Body of pancreas (tissue), 4 donors: ENCODE results near the gene RICTOR. TPM values are rescaled to one million over a fixed set of nuclear protein-coding genes. Genes with fewer than 3 reads are reported as not detected.

ENCODE experiments used
- ATAC-seq: fragments of 150-250 bp; one replicate; pipeline ENCODE4 v1.9.1; 2016
- DNase-seq, 4 donors: peaks; one replicate each; pipeline ENCODE4 v3.0.0-alpha.2; 2019
- H3K27ac ChIP-seq, 4 donors: fragments of 200-600 bp; sonication (generic); 1 replicate in 3 of 4; 2 replicates in 1 of 4; pipeline versions ENCODE4 v1.5.1 to v1.6.1; 2016 to 2019; ENCODE audit warnings: mild to moderate bottlenecking in 1 of 4, mixed read lengths in 1 of 4, moderate library complexity in 1 of 4
- H3K27me3 ChIP-seq, 2 donors: fragments of 200-600 bp; sonication (generic); one replicate each; pipeline ENCODE4 v1.6.0; 2016; ENCODE audit warnings: mild to moderate bottlenecking in 1 of 2
- H3K36me3 ChIP-seq, 2 donors: fragments of 200-600 bp; sonication (generic); replicated peaks in 1 of 2; 2 replicates each; pipeline ENCODE4 v1.5.1; 2016; ENCODE audit warnings: low read depth in 2 of 2; ENCODE audit not compliant: insufficient read depth in 1 of 2
- H3K4me1 ChIP-seq: fragments of 200-600 bp; sonication (generic); one replicate; pipeline ENCODE4 v1.6.0; 2016
- H3K4me3 ChIP-seq, 2 donors: fragments of 200-600 bp; sonication (generic); 1 replicate in 1 of 2; 2 replicates in 1 of 2; pipeline ENCODE4 v1.5.1; 2016 to 2019
- H3K9me3 ChIP-seq, 3 donors: fragments of 200-600 bp; sonication (generic); 1 replicate in 2 of 3; 2 replicates in 1 of 3; pipeline ENCODE4 v1.5.1; 2016
- CTCF ChIP-seq, 7 experiments: fragments of 450-650 bp in 4 of 7; fragments of 200-600 bp in 3 of 7; sonication (generic) in 3 of 7; IDR thresholded peaks; one replicate each; pipeline ENCODE4 v1.5.1; 2016 to 2019; ENCODE audit warnings: antibody characterized with exemption in 7 of 7
- POLR2A ChIP-seq, 3 donors: fragments of 450-650 bp; IDR thresholded peaks; one replicate each; pipeline ENCODE4 v1.6.1; 2016; ENCODE audit warnings: antibody characterized with exemption in 3 of 3, mild to moderate bottlenecking in 2 of 3
- WGBS, 2 donors: methylation state at CpG; one replicate each; pipeline ENCODE4 v1.1.5; 2017; 5-methylcytosine and 5-hydroxymethylcytosine counted together
- intact Hi-C: fragments of 100-400 bp; cut with DNase I; formaldehyde crosslinking; loops from one replicate; pipeline ENCODE4 v1.15.1; 2023
- total RNA-seq, 2 donors: library from RNA; depleted of rRNA; stranded (reverse); fragments of >200 nt; gene quantifications; one replicate each; pipeline ENCODE4 v1.1.0, GENCODE V29; 2016

The RICTOR gene
- total RNA-seq, 2 donors from 2014 or later: 20.8 to 27.5 TPM

GRCh38 chr5:39072925-39073766 lies 1.1 kb downstream of the RICTOR start:
- Histone ChIP-seq H3K9me3 (no peaks in the 10 kb centered on the region), H3K4me3 (peak overlapping the region; percentile 95 to 96), H3K27me3 (no peaks in the 10 kb centered on the region), H3K27ac (peak overlapping the region; percentile 85 to 99 (median 98)), H3K36me3 (no peaks in the 10 kb centered on the region), H3K4me1 (peaks cover 21% of the 10 kb centered on the region)
- 1 to 2% methylated on average over 21 to 27 of the region's 27 CpGs for WGBS, 2 donors
- DNase-seq (peak; percentile 35 to 64 (median 46)), ATAC-seq (peak; percentile 17)
- intact Hi-C loops: no loop called here
- TF ChIP-seq POLR2A (IDR thresholded peaks at IDR 0.05): peak in 2 of 3 donors; percentile 22 to 36
- TF ChIP-seq CTCF (IDR thresholded peaks at IDR 0.05): no peak

- no peak overlapping the region for H3K4me3 ChIP-seq
- ATAC-seq (no peak), DNase-seq (no peak)
- peaks cover 21% of the 10 kb centered on the region for H3K4me1 ChIP-seq
- H3K27ac ChIP-seq: no peak overlapping the region
- no peak for TF ChIP-seq POLR2A (IDR thresholded peaks at IDR 0.05)
- TF ChIP-seq CTCF (IDR thresholded peaks at IDR 0.05): no peak
- 95% methylated on average over 3 of the region's 3 CpGs for WGBS, 2 donors
- intact Hi-C loops: no loop called here
- H3K9me3 ChIP-seq: peaks cover 0 to 3% (median 0%) of the 10 kb centered on the region in 3 donors
- H3K27me3 ChIP-seq: no peaks in the 10 kb centered on the region
- no peaks in the 10 kb centered on the region for H3K36me3 ChIP-seq
Observed at GRCh38 chr5:39068099-39068498, 6.1 kb downstream of the RICTOR start.

GRCh38 chr5:39064450-39064849 lies 9.7 kb downstream of the RICTOR start:
- no peak overlapping the region for H3K27ac ChIP-seq
- H3K27me3 ChIP-seq: no peaks in the 10 kb centered on the region
- H3K36me3 ChIP-seq: no peaks in the 10 kb centered on the region
- WGBS, 2 donors: 96 to 97% methylated on average over 3 of the region's 3 CpGs
- H3K9me3 ChIP-seq: peaks cover 0 to 3% (median 0%) of the 10 kb centered on the region in 3 donors
- intact Hi-C loops: no loop called here
- TF ChIP-seq CTCF (IDR thresholded peaks at IDR 0.05) (no peak), POLR2A (IDR thresholded peaks at IDR 0.05) (no peak)
- ATAC-seq (no peak), DNase-seq (no peak)
- H3K4me3 ChIP-seq: no peak overlapping the region
- H3K4me1 ChIP-seq: peaks cover 14% of the 10 kb centered on the region

GRCh38 chr5:39063037-39063436 lies 11.2 kb downstream of the RICTOR start:
- DNase-seq: no peak
- no peak for TF ChIP-seq CTCF (IDR thresholded peaks at IDR 0.05)
- TF ChIP-seq POLR2A (IDR thresholded peaks at IDR 0.05): no peak
- intact Hi-C loops: no loop called here
- no peak overlapping the region for H3K4me3 ChIP-seq
- 28 to 44% methylated on average over 2 of the region's 2 CpGs for WGBS, 2 donors
- peaks cover 27% of the 10 kb centered on the region for H3K4me1 ChIP-seq
- peak; percentile 33 for ATAC-seq
- no peaks in the 10 kb centered on the region for H3K36me3 ChIP-seq
- H3K27me3 ChIP-seq: no peaks in the 10 kb centered on the region
- H3K9me3 ChIP-seq: peaks cover 0 to 3% (median 0%) of the 10 kb centered on the region in 3 donors
- no peak overlapping the region for H3K27ac ChIP-seq

- H3K9me3 ChIP-seq: peaks cover 0 to 3% (median 0%) of the 10 kb centered on the region in 3 donors
- H3K36me3 ChIP-seq: no peaks in the 10 kb centered on the region
- H3K27ac ChIP-seq: no peak overlapping the region
- H3K4me1 ChIP-seq: peaks cover 27% of the 10 kb centered on the region
- no peaks in the 10 kb centered on the region for H3K27me3 ChIP-seq
- intact Hi-C loops: no loop called here
- DNase-seq: no peak
- ATAC-seq: no peak
- no peak overlapping the region for H3K4me3 ChIP-seq
- no peak for TF ChIP-seq CTCF (IDR thresholded peaks at IDR 0.05)
- TF ChIP-seq POLR2A (IDR thresholded peaks at IDR 0.05): no peak
Observed at GRCh38 chr5:39062530-39062929, 11.7 kb downstream of the RICTOR start.
